ENCODE measurements around the gene STYXL2. TPM values are rescaled to one million over a fixed set of nuclear protein-coding genes. Genes with fewer than 3 reads are reported as not detected.

Gene STYXL2
- total RNA-seq, 1 experiment from 2014 or later: not detected

DNA sequence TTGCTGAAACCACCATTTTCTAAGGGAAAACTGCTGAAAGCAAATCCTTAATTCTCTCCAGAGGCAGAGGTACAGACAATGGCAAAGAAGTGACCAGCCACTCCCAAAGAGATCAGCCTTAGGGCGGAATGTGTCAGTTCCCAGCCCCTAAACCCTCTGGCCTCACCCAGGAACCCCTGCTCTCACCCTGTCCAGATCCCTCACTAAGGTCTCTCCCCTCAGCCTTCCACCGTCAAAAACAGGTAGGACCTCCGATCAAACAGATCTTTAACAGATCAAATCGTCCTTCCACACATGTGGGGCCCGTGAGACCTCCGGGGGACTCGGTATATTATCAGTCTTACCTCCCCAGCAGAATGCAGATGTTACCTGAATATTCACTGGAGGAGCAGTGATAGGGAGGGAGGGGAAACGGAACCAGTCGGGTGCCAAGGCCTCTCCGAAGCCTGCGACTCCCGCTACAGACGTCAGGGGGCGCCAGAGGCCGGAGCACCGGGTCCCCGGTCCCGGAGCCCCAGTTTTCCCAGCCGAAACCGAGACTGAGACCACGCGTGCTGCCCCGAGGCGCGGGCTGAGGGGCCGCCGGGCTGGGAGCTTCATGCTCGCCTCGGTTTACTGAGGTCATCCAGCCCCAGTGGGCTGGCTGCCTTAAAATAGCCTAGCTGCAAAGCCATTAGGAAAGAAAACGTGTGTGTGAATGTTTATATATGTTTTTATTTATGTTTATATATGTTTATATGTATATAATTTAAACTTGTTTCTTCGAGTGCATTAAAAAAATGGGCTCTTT lies 27.3 kb upstream of the STYXL2 start:
- no peak for DNase-seq (ENCODE audit: low read depth, low spot score)
- POLR2A ChIA-PET: no interaction called here
- Histone ChIP-seq H3K4me1 (ENCODE audit: control insufficient read depth, insufficient read depth, low read length) (no peaks in the 10 kb centered on the region), H3K27ac (ENCODE audit: low read length) (no peak overlapping the region), H3K9me3 (ENCODE audit: control insufficient read depth, insufficient read depth, low read depth, low read length) (no peaks in the 10 kb centered on the region), H3K36me3 (ENCODE audit: control insufficient read depth, insufficient read depth, low read length) (no peaks in the 10 kb centered on the region), H3K27me3 (ENCODE audit: control insufficient read depth, insufficient read depth, low read length) (no peaks in the 10 kb centered on the region; the same call in 1 of the 2 replicates), H3K4me3 (ENCODE audit: low read depth in 2 of 2, low read length in 2 of 2) (peak overlapping the region; percentile 19 to 42; a peak in 3 of 4 replicates)
- TF ChIP-seq, protein P1, sequence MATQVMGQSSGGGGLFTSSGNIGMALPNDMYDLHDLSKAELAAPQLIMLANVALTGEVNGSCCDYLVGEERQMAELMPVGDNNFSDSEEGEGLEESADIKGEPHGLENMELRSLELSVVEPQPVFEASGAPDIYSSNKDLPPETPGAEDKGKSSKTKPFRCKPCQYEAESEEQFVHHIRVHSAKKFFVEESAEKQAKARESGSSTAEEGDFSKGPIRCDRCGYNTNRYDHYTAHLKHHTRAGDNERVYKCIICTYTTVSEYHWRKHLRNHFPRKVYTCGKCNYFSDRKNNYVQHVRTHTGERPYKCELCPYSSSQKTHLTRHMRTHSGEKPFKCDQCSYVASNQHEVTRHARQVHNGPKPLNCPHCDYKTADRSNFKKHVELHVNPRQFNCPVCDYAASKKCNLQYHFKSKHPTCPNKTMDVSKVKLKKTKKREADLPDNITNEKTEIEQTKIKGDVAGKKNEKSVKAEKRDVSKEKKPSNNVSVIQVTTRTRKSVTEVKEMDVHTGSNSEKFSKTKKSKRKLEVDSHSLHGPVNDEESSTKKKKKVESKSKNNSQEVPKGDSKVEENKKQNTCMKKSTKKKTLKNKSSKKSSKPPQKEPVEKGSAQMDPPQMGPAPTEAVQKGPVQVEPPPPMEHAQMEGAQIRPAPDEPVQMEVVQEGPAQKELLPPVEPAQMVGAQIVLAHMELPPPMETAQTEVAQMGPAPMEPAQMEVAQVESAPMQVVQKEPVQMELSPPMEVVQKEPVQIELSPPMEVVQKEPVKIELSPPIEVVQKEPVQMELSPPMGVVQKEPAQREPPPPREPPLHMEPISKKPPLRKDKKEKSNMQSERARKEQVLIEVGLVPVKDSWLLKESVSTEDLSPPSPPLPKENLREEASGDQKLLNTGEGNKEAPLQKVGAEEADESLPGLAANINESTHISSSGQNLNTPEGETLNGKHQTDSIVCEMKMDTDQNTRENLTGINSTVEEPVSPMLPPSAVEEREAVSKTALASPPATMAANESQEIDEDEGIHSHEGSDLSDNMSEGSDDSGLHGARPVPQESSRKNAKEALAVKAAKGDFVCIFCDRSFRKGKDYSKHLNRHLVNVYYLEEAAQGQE (IDR thresholded peaks at IDR 0.05; ENCODE audit: insufficient read depth in 1 of 2, low read depth in 2 of 2, low read length in 1 of 2): no peak
- TF ChIP-seq, protein P2, sequence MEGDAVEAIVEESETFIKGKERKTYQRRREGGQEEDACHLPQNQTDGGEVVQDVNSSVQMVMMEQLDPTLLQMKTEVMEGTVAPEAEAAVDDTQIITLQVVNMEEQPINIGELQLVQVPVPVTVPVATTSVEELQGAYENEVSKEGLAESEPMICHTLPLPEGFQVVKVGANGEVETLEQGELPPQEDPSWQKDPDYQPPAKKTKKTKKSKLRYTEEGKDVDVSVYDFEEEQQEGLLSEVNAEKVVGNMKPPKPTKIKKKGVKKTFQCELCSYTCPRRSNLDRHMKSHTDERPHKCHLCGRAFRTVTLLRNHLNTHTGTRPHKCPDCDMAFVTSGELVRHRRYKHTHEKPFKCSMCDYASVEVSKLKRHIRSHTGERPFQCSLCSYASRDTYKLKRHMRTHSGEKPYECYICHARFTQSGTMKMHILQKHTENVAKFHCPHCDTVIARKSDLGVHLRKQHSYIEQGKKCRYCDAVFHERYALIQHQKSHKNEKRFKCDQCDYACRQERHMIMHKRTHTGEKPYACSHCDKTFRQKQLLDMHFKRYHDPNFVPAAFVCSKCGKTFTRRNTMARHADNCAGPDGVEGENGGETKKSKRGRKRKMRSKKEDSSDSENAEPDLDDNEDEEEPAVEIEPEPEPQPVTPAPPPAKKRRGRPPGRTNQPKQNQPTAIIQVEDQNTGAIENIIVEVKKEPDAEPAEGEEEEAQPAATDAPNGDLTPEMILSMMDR (IDR thresholded peaks at IDR 0.05): peak; percentile 98
- CTCF ChIA-PET: interaction anchor here (1.5 kb wide), 1 partner anchor 154 kb away, joined by 9 read pairs; the partner anchor contains the start of gene POU2F1
- in situ Hi-C loops (cut with HindIII; ENCODE audit: low pct_unique_long_range_greater_than_20kb, low sequenced_read_pairs): no loop called here
- no TSS peak for BruUV-seq (replicated peaks)
- ATAC-seq: peak; percentile 96
- intact Hi-C loops (cut with micrococcal nuclease; ENCODE audit: unreplicated experiment): loop anchor here (2.0 to 5.0 kb wide), 5 partner anchors 54 to 471 kb away; no protein-coding TSS in a partner anchor

DNA sequence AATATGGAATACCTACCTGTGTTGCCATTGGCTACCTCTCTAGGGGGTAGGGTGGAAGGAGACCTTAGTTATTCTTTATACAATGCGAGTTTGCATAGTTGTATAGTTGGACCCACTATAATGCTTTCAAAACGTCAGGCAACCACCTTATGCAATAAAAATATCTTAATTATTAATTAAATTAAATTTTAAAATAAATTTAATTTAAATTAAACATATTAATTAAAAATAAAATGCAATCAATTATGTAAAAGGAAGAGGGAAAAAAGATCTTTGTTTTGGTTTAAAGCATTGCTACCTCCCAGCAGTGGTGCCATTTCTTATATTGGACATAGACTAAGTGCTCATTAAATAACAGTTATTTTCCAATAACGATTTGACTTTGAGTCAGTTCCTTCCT lies 26.0 kb upstream of the STYXL2 start:
- Histone ChIP-seq H3K27ac (ENCODE audit: low read length) (no peak overlapping the region), H3K9me3 (ENCODE audit: control insufficient read depth, insufficient read depth, low read depth, low read length) (no peaks in the 10 kb centered on the region), H3K4me3 (ENCODE audit: low read depth in 2 of 2, low read length in 2 of 2) (no peak overlapping the region), H3K4me1 (ENCODE audit: control insufficient read depth, insufficient read depth, low read length) (no peaks in the 10 kb centered on the region), H3K27me3 (ENCODE audit: control insufficient read depth, insufficient read depth, low read length) (no peaks in the 10 kb centered on the region; the same call in none of the 2 replicates), H3K36me3 (ENCODE audit: control insufficient read depth, insufficient read depth, low read length) (no peaks in the 10 kb centered on the region)
- ChIA-PET CTCF (no interaction called here), POLR2A (no interaction called here)
- DNase-seq (ENCODE audit: low read depth, low spot score) (no peak), ATAC-seq (no peak)
- intact Hi-C loops (cut with micrococcal nuclease; ENCODE audit: unreplicated experiment) (loop anchor here (2.0 to 5.0 kb wide), 5 partner anchors 53 to 469 kb away; no protein-coding TSS in a partner anchor), in situ Hi-C loops (cut with HindIII; ENCODE audit: low pct_unique_long_range_greater_than_20kb, low sequenced_read_pairs) (no loop called here)
- BruUV-seq (replicated peaks): no TSS peak
- TF ChIP-seq POLR2AphosphoS5 (IDR thresholded peaks at IDR 0.05; ENCODE audit: low read depth, low read length): no peak
- TF ChIP-seq TCF7L2 (IDR thresholded peaks at IDR 0.05; ENCODE audit: low read depth, low read length): no peak
- TF ChIP-seq, protein P1 (IDR thresholded peaks at IDR 0.05; ENCODE audit: insufficient read depth in 1 of 2, low read depth in 2 of 2, low read length in 1 of 2): no peak
- TF ChIP-seq, protein P2 (IDR thresholded peaks at IDR 0.05): no peak
- TF ChIP-seq SIN3A (IDR thresholded peaks at IDR 0.05; ENCODE audit: borderline replicate concordance, insufficient read depth, low read depth, low read length): no peak

Measured in Panc1 (cell line).